Activated naive CD4-positive, alpha-beta T cell treated with anti-CD3 and anti-CD28 coated beads, Interleukin-2, amount 10 ng/mL, durations not matched to agents 7 days and 5 days (primary cell): ENCODE measurements around the gene DUSP5.
A peak's percentile ranks its signal among the peaks of the same experiment; 100 is the strongest.
"Not testable (repeated sequence)": the region's sequence is repeated elsewhere in the genome, so short reads cannot be mapped to it uniquely, and the experiment has no call there.

Experiments
- CTCF ChIA-PET: fragments of 350-600 bp; sonication (Branson Sonifier 250); formaldehyde crosslinking; loops from one replicate; lab custom pipeline; 2021; ENCODE audit warnings: antibody characterized with exemption; lab: Charles Lee
- DNase-seq: peaks from one replicate; pipeline ENCODE4 v3.0.0-alpha.2; 2020
- H3K27ac Mint-ChIP-seq: one replicate; pipeline ENCODE4 v1.8.0; 2021; ENCODE audit warnings: mild to moderate bottlenecking, moderate library complexity, mixed read lengths
- H3K27me3 Mint-ChIP-seq: one replicate; pipeline ENCODE4 v1.8.0; 2021; ENCODE audit warnings: mild to moderate bottlenecking, mixed read lengths
- H3K36me3 Mint-ChIP-seq: one replicate; pipeline ENCODE4 v1.8.0; 2021; ENCODE audit warnings: mixed read lengths
- H3K4me1 Mint-ChIP-seq: one replicate; pipeline ENCODE4 v1.8.0; 2021; ENCODE audit warnings: mixed read lengths
- H3K4me3 Mint-ChIP-seq: one replicate; pipeline ENCODE4 v1.8.0; 2021; ENCODE audit warnings: mild to moderate bottlenecking, moderate library complexity, mixed read lengths
- H3K9me3 Mint-ChIP-seq: one replicate; pipeline ENCODE4 v1.8.0; 2021; ENCODE audit warnings: mixed read lengths

The DUSP5 gene

GRCh38 chr10:110497438-110498086 lies at the start of gene DUSP5:
TSS of gene DUSP5 (plus strand) at chr10:110497907. CDS start at chr10:110498122, 215 bp downstream.
- peaks cover 39% of the 10 kb centered on the region for H3K36me3 Mint-ChIP-seq
- H3K9me3 Mint-ChIP-seq, result no peaks in the 10 kb centered on the region
- CTCF ChIA-PET, result interaction anchor here (0.9 to 2.5 kb wide), 2 partner anchors 71 to 82 kb away, joined by 4 to 7 read pairs; no protein-coding TSS in a partner anchor
- H3K27me3 Mint-ChIP-seq, result peaks cover 9% of the 10 kb centered on the region
- H3K4me3 Mint-ChIP-seq, result peak within 1 kb of the TSS; percentile 98
- peaks cover 53% of the 10 kb centered on the region for H3K4me1 Mint-ChIP-seq
- DNase-seq, result peak; percentile 94
- H3K27ac Mint-ChIP-seq, result peak within 1 kb of the TSS; percentile 90

DNA sequence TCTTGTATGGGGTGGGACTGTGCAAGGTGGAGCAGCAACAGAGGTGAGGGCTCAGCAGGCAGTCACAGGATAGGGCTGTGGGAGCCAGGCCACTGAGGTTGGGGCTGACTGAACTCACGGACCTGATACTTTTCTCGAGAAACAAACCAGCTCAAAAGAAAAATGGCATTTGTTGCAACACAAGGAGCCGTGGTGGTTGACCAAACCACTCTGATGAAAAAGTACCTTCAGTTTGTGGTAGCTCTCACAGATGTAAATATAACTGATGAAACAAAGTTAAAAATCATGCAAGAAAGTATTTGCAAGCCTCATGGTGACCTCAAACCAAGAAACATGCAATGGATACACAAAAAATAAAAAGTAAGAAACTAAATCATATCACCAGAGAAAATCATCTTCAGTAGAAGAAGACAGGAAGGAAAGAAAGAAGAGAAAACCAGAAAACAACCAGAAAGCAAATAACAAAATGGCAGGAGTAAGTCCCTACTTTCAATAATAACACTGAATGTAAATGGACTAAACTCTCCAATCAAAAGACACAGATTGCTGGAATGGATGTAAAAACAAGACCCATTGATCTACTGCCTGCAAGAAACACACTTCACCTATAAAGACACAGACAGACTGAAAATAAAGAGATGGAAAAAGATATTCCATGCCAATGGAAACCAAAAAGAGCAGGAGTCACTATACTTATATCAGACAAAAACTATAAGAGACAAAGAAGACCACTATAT lies 48.9 kb upstream of the DUSP5 start:
- Mint-ChIP-seq H3K36me3 (no peaks in the 10 kb centered on the region), H3K4me1 (no peaks in the 10 kb centered on the region), H3K27me3 (peaks cover 52% of the 10 kb centered on the region), H3K27ac (no peak overlapping the region), H3K9me3 (no peaks in the 10 kb centered on the region), H3K4me3 (no peak overlapping the region)
- no peak for DNase-seq
- CTCF ChIA-PET, result no interaction called here

- Mint-ChIP-seq H3K36me3 (no peaks in the 10 kb centered on the region), H3K9me3 (no peaks in the 10 kb centered on the region), H3K27me3 (peaks cover 57% of the 10 kb centered on the region), H3K4me3 (no peak overlapping the region), H3K4me1 (peaks cover 44% of the 10 kb centered on the region), H3K27ac (no peak overlapping the region)
- CTCF ChIA-PET, result interaction anchor here (1.4 to 1.7 kb wide), 2 partner anchors 91 kb away, joined by 3 to 4 read pairs; no protein-coding TSS in a partner anchor
- no peak for DNase-seq
These were observed 42.3 kb upstream of the DUSP5 start for GRCh38 chr10:110455446-110455845.

DNA sequence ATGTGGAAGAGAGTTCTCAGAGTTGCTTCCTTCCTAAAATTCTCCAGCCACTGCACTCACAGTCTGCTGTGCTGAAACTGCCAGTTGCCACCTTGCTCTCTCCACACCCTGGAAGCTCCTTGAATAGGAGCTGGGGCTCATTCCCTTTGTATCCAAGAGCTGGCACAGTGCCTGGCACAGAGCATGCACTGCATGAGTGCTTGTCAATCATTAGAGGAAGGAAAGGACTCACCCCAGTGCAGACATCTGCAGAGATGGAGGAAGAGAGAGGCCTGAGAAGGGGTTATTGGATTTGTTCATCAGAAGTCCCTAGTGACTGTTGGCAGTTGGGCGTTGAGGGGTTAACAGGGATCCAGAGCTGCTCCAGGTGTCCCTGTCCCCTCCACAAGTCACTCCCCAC lies 41.7 kb upstream of the DUSP5 start:
- Mint-ChIP-seq H3K36me3 (no peaks in the 10 kb centered on the region), H3K4me3 (no peak overlapping the region), H3K4me1 (peaks cover 50% of the 10 kb centered on the region), H3K9me3 (no peaks in the 10 kb centered on the region), H3K27ac (no peak overlapping the region), H3K27me3 (peaks cover 54% of the 10 kb centered on the region)
- CTCF ChIA-PET, result interaction anchor here (1.7 kb wide), 1 partner anchor 90 kb away, joined by 3 read pairs; no protein-coding TSS in a partner anchor
- no peak for DNase-seq

DNA sequence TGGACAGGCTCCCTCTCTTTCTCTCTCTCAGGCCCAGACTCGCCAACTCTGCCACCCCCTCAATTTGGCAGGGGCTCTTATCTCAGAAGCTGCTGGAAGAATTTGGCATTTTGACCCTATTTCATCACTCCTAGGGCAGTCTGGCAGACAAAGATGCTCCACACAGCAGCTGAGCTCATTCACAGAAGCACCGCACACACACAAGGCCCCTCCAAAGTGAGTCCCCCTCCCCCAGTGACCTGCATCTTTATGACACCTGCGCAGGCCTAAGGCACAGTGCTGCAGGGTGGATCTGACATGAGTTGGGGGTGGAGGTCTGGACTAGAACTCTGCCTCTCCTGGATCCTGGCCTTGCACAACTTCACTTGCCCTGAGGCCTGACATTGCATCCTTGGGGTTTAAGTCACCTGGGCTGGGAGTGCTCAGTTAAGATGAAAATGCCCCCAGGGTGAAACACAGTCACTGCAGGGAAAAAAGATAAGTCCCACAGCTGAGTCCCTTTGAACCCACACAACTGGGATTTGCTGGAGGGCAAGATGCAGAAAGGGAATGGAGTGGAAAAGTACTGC lies 41.1 kb upstream of the DUSP5 start:
- no peak overlapping the region for H3K27ac Mint-ChIP-seq
- no peak for DNase-seq
- CTCF ChIA-PET, result interaction anchor here (1.7 kb wide), 1 partner anchor 90 kb away, joined by 3 read pairs; no protein-coding TSS in a partner anchor
- H3K4me1 Mint-ChIP-seq, result peaks cover 51% of the 10 kb centered on the region
- H3K4me3 Mint-ChIP-seq, result no peak overlapping the region
- no peaks in the 10 kb centered on the region for H3K9me3 Mint-ChIP-seq
- no peaks in the 10 kb centered on the region for H3K36me3 Mint-ChIP-seq
- peaks cover 55% of the 10 kb centered on the region for H3K27me3 Mint-ChIP-seq

DNA sequence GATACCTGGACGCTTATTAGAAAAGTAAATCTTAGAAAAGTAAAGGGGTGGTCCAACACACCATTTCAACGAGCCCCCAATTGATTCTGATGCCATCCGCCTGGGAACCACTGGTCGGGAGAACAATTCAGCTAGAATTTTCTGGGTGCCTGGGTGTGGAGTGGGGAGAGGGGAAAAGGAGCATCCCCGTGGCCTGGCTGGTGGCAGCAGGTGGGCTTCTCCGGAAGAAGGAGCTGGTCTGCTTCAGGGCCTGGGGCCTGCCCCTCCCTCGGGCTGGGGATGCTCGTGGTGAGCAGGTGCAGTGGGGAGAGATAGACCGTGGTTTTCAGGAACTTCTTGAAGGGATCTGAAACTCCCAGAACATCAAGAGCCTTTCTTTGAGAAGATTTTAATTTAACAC lies 39.9 kb upstream of the DUSP5 start:
- CTCF ChIA-PET, result no interaction called here
- no peak overlapping the region for H3K27ac Mint-ChIP-seq

DNA sequence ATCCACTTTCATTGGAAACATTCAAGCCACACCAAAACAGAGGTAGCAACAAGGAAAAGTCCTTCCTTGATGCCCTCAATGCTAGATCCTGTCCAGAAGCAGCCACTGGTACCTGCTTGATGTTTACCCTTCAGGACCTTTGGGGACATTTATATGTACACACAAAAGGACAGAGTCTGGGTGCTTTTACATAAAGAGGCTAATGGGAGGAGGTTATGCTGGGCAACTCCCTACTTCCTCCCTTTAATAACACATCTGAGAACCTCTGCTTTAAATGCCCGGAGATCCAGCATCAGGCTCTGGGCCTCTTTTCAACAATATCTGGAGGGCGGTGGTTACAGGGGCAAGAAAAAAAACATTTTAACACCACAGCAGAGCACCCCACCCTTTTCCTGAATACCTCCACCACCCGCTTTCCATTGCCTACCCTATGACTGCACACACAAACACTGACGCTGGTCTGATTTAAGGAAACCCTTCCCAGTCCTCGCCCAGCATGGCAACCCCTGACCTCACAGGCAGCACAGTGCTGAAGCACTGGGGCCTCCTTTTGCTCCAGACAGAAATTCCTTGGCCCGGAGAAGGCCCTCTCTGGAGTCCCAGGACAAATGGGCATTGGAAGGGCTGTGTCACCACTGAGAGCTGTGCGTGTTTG lies 39.3 kb upstream of the DUSP5 start:
- Mint-ChIP-seq H3K4me3 (no peak overlapping the region), H3K27me3 (peaks cover 59% of the 10 kb centered on the region)
- CTCF ChIA-PET, result no interaction called here

More for the DNA sequence above, 39.9 kb upstream of the DUSP5 start:
- Mint-ChIP-seq H3K4me1 (peaks cover 51% of the 10 kb centered on the region), H3K36me3 (no peaks in the 10 kb centered on the region), H3K9me3 (no peaks in the 10 kb centered on the region), H3K4me3 (no peak overlapping the region), H3K27me3 (peaks cover 57% of the 10 kb centered on the region)
- DNase-seq, result no peak

DNA sequence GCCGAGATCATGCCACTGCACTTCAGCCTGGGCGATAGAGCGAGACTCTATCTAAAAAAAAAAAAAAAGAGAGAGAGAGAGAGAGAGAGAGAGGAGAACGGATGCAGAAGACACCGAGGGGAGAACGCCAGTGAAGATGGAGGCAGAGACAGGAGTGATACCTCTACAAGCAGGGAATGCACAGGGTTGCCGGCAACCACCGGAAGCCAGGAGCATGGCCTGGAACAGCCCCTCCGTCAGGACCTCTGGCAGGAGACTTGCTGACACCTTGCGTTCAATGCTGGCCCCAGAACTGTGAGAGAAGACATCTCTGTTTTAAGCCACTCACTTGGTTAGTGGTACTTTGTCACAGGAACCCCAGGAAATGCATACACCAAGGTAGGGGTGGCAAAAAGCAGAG lies 38.1 kb upstream of the DUSP5 start:
- CTCF ChIA-PET, result no interaction called here
- no peak for DNase-seq
- no peak overlapping the region for H3K4me3 Mint-ChIP-seq
- H3K27me3 Mint-ChIP-seq, result peaks cover 52% of the 10 kb centered on the region
- peaks cover 54% of the 10 kb centered on the region for H3K4me1 Mint-ChIP-seq
- no peaks in the 10 kb centered on the region for H3K9me3 Mint-ChIP-seq
- no peaks in the 10 kb centered on the region for H3K36me3 Mint-ChIP-seq
- H3K27ac Mint-ChIP-seq, result no peak overlapping the region

More for the DNA sequence above, 39.3 kb upstream of the DUSP5 start:
- Mint-ChIP-seq H3K4me1 (peaks cover 51% of the 10 kb centered on the region), H3K27ac (peak overlapping the region; percentile 7), H3K9me3 (no peaks in the 10 kb centered on the region), H3K36me3 (no peaks in the 10 kb centered on the region)
- no peak for DNase-seq

DNA sequence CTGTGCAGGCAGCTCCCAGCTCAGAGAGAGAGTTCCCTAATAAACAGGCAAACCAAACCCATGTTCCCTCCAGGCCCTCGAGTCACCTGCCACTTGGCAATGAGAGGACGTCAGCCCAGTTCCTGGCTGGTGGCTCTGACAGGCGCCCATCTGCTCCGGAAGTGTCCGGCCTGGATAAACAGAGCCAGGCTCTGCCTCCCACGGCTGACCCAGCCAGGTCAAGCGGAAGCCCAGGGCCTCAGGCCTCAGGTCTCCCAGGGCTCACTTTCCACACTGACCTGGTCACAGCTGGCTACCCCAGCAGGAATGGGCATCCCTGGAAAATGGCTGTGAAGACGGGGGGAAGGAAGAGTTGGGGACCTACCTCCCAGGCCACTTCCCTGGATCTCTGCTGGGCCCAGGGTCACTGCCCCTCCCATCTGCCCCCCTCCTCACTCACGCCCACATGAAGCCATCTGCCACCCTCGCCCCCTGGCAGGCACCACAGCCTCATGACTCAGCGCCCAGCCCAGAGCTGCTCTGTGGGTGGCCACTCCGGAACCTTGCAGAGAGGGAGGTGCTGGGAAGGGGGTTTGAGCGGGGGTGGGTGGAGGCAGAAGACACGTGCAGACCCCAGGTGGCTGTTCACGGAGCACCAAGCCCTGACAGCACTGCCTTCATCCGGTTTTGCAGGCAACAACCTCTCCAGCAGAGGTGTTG lies 37.4 kb upstream of the DUSP5 start:
- CTCF ChIA-PET, result no interaction called here
- peaks cover 52% of the 10 kb centered on the region for H3K4me1 Mint-ChIP-seq
- no peak overlapping the region for H3K27ac Mint-ChIP-seq
- no peaks in the 10 kb centered on the region for H3K9me3 Mint-ChIP-seq
- H3K4me3 Mint-ChIP-seq, result no peak overlapping the region
- DNase-seq, result peak; percentile 44
- no peaks in the 10 kb centered on the region for H3K36me3 Mint-ChIP-seq
- H3K27me3 Mint-ChIP-seq, result peaks cover 46% of the 10 kb centered on the region

DNA sequence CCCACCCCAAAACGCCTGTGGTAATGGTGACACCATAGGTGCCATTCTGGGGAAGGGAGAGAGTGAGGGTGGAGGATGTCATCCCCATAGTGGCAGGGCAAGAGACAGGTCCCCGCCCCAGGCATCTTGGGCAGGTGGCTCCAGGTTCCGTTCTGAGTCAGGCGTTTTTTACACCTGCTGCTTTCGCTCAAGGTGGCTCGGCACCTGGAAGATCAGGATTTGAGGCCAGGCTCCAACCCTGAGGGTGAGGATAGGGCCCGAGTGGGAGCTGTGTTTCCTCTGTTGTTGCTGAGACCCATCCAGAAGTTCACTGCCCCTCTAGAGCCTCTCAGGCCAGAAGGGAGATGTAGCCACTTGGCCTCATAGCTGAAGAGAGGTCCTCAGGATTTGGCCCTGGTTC lies 36.6 kb upstream of the DUSP5 start:
- peaks cover 38% of the 10 kb centered on the region for H3K27me3 Mint-ChIP-seq
- H3K36me3 Mint-ChIP-seq, result no peaks in the 10 kb centered on the region
- DNase-seq, result no peak
- CTCF ChIA-PET, result interaction anchor here (0.6 kb wide), 1 partner anchor 174 kb away, joined by 3 read pairs; no protein-coding TSS in a partner anchor
- H3K27ac Mint-ChIP-seq, result no peak overlapping the region
- peaks cover 43% of the 10 kb centered on the region for H3K4me1 Mint-ChIP-seq
- H3K9me3 Mint-ChIP-seq, result no peaks in the 10 kb centered on the region
- H3K4me3 Mint-ChIP-seq, result no peak overlapping the region

GRCh38 chr10:110461530-110461929 lies 36.2 kb upstream of the DUSP5 start:
- H3K27ac Mint-ChIP-seq, result no peak overlapping the region
- H3K36me3 Mint-ChIP-seq, result no peaks in the 10 kb centered on the region
- DNase-seq, result no peak
- H3K9me3 Mint-ChIP-seq, result no peaks in the 10 kb centered on the region
- no peak overlapping the region for H3K4me3 Mint-ChIP-seq
- H3K27me3 Mint-ChIP-seq, result peaks cover 34% of the 10 kb centered on the region
- CTCF ChIA-PET, result interaction anchor here (0.6 kb wide), 1 partner anchor 174 kb away, joined by 3 read pairs; no protein-coding TSS in a partner anchor
- H3K4me1 Mint-ChIP-seq, result peaks cover 41% of the 10 kb centered on the region

DNA sequence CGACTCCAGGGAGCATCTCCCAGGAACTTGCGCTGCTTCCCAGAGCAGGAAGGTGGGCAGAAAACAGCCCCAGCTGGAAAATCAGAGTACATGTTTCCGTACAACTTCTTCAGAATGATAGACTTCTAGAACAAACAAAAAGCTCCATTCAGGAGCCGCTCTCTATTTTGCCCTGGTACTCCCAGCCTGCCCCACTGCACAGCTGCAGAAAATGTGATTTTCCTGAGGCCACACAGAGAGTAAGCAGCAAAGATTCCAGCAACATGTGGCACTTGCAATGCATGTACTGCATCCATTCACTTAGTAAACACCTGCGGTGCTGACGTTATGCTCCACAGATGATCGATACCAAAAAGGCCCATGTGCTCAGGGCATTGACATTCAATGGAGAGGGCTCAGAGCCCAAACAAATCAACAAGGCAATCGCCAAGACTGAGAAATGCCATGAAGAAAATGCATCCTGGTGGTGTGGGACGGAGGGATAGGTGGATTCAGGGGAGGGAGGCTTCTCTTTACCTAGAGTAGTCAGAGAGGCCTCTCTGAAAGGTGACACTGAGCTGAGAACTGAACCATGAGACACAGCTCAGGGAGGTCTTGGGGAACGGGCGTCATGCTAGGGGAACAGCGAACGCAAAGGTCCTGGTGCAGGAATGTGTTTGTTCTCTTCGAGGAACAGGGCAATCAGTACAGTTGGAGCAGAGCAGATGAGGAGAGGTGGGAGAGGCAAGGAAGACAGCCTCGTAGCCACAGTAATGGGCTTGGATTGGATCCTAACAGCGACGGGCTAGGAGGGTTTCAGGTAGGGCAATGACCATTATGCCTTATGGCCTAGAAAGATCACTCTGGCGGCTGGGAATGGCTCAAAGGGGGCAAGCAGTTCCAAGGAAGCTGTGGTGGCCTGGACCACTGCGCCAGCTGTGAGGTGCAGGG lies 35.3 kb upstream of the DUSP5 start:
- CTCF ChIA-PET, result interaction anchor here (1.2 kb wide), 1 partner anchor 78 kb away, joined by 4 read pairs; no protein-coding TSS in a partner anchor
- no peak overlapping the region for H3K4me3 Mint-ChIP-seq
- no peaks in the 10 kb centered on the region for H3K9me3 Mint-ChIP-seq
- H3K4me1 Mint-ChIP-seq, result peaks cover 36% of the 10 kb centered on the region
- H3K27ac Mint-ChIP-seq, result no peak overlapping the region
- no peaks in the 10 kb centered on the region for H3K36me3 Mint-ChIP-seq
- no peak for DNase-seq
- peaks cover 28% of the 10 kb centered on the region for H3K27me3 Mint-ChIP-seq

DNA sequence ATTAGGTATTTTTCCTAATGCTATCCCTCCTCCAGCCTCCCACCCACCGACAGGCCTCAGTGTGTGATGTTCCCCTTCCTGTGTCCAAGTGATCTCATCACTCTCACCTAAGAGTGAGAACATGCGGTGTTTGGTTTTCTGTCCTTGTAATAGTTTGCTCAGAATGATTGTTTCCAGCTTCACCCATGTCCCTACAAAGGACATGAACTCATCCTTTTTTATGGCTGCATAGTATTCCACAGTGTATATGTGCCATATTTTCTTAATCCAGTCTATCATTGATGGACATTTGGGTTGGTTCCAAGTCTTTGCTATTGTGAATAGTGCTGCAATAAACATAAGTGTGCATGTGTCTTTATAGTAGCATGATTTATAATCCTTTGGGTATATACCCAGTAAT lies 29.4 kb upstream of the DUSP5 start:
- H3K4me1 Mint-ChIP-seq, DNase-seq, H3K4me3 Mint-ChIP-seq, CTCF ChIA-PET, H3K27ac Mint-ChIP-seq, H3K36me3 Mint-ChIP-seq, H3K9me3 Mint-ChIP-seq: not testable (repeated sequence)
- peaks cover 13% of the 10 kb centered on the region for H3K27me3 Mint-ChIP-seq
